HG03108 (cell line): ENCODE measurements around the gene LKAAEAR1.

ENCODE experiments used
- ATAC-seq: cut with Tn5 transposase; IDR thresholded peaks from one replicate; pipeline ENCODE4 v1.9.1; 2021; ENCODE audit warnings: moderate library complexity; ENCODE audit not compliant: unreplicated experiment

The LKAAEAR1 gene

DNA sequence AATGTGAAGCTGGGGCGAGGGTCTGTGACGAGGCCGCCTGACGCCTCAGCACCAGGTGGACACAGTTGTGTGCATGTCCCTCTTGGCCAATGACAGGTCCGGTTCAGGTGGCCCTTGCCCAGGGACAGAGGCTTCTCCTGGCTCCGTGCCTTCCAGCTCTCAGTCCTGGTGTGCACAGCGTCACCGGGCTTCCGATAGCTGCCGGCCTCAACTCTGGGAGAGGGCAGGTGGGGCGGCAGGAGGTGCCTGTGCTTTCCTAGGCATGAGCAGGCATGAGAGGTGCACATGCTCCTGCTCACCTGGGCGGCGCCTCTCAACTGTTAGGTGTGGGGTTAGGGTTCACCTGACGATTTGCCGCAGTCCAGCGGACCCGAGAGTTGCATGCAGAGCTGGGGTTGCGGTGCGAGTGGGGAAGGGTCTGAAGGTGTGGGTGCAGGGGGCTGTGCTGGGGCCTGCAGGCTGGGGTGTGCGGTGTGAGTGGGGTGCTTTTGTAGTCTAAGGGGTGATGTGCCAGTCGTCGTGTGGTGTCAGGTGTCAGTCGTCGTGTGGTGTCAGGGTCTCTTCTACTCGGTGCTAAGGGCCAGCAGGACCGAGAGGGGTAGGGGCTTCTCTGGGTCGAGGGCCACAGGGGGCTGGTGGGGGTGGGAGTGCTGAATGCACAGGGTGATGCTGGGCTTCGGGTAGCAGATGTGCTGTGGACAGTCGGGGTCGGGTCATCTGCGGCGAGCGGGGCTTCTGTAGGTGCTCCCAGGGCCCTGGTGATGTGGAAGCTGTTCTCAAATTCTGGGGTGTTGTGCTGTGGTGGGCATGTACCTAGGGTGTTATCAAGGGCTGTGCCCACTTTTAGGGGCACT, 31.0 kb downstream of the LKAAEAR1 start:
- ATAC-seq, result no peak

- ATAC-seq, result no peak
These were observed 31.9 kb downstream of the LKAAEAR1 start for GRCh38 chr20:64052326-64052722.

GRCh38 chr20:64051561-64052325, 32.5 kb downstream of the LKAAEAR1 start:
- ATAC-seq, result no peak

- ATAC-seq, result no peak
These were observed 33.2 kb downstream of the LKAAEAR1 start for GRCh38 chr20:64051033-64051452.

GRCh38 chr20:64050261-64051032, 33.8 kb downstream of the LKAAEAR1 start:
- ATAC-seq, result no peak

- ATAC-seq, result no peak
These were observed 34.3 kb downstream of the LKAAEAR1 start for GRCh38 chr20:64049878-64050260.

DNA sequence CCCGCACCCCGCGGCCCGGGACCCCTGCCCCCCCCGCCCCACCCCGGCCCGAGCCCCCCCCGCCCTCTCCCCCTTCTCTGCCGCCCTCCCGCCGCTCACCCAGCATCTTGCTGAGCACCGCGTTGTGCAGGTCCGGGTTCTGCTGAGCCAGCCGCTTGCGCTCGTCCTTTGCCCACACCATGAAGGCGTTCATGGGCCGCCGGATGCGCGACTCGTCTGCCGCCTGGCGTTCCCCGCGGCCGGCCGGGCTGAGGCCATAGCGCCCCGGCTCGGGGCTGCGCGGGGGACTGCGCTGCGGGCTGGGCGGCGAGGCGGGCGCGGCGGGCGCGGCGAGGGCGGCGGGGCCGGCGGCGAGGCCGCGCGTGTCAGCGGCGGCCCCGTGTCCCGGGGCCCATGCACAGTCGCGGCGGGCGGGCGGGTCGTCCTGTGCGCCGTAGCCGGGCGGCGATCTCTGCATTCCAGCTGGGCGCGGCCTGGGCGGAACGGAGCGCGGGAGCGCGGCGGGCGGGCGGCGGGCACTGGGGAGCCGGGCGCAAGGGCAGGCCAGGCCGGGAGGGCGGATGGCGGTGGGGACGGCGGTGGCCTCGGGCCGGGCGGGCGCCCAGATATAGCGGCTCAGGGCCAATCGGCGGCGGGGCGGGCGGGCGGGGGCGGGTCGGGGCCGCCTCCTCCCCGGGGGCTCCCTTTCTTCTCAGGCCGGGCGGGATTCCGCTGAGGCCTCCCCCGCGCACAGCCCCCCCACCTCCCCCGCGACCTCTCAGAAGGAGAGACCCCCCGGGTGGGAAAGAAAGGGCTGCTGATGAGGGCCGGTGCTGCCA, 34.9 kb downstream of the LKAAEAR1 start, which contains the start of gene SOX18:
Gene SOX18 (minus strand): TSS at position 580 of the 818 bp plus-strand sequence. CDS start 123 bp downstream, at position 457.
- ATAC-seq, result no peak

GRCh38 chr20:64048402-64049044, 35.7 kb downstream of the LKAAEAR1 start:
- ATAC-seq, result no peak

- no peak for ATAC-seq
These were observed 36.2 kb downstream of the LKAAEAR1 start for GRCh38 chr20:64047968-64048401.

DNA sequence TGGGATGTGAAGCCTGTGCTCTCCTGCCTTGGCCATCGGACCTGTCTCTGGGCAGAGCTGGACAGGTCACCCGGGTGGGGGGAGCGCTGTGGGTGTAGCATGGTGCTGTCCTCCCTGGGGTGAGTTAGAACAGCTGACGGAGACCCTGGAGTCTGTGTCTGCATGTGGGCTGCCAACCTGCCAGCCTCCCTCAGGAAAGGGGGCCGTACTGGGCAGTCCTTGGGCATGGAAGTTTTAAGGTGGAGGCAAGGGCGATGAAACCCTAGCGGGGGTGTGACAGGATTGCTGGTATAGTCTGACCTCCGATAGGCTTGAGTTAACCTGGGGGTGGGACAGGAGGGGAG, 37.2 kb downstream of the LKAAEAR1 start:
- no peak for ATAC-seq

- no peak for ATAC-seq
These were observed 38.7 kb downstream of the LKAAEAR1 start for GRCh38 chr20:64045346-64046011.

GRCh38 chr20:64044484-64045247, 39.5 kb downstream of the LKAAEAR1 start:
- no peak for ATAC-seq

DNA sequence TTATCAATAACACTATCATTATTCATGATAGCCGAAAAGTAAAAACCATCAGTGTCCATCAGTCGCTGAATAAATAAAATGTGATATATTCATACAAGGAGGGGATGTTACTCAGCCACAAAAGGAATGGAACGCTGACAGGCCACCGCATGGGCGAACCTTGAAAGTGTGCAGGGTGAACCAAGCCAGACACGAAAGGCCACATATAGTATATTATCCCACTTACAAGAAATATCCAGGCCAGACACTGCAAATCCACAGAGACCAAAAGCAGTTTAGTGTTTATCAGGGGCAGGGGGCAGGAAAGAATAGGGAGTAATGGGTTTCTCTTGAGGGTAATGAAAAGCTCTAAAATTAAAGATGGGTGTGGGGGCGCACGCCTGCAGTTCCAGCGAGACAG, 40.4 kb downstream of the LKAAEAR1 start:
- ATAC-seq, result no peak

DNA sequence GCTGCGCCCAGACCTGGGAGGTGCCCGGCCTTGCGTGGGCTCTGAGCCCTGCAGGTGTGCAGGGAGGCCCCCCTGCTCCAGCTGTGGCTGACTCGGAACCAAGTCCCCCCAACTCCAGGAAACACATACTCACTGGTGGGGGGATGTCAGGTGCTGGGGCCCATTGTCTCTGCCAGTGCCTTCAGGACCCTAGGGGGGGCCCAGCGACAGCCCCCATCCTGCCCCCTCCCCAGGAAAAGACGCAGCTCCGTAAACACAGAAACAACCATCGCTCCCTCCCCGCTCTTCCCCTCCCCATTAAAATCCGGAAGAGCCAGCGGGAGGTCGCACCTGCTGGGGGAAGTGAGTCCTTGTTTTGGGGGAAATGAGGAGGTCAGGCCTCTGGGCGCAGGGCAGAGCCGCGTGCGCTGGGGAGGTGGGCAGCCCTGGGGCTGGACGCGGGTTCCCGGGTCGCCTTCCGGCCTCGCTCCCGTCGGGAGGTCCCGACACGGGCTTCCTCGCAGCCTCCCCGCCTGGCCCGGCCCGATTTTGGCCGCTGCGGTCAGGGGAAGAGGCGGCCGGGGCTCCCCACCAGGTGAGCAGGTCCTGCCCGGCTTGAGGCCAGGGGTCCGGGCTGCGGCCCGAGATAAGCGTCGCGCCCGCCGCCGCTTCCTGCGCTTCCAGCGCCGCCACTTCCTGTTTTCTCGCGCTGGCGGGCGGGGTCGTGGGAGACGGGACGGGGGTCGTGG, 42.0 kb downstream of the LKAAEAR1 start:
- no peak for ATAC-seq

- ATAC-seq, result no peak
These were observed 42.5 kb downstream of the LKAAEAR1 start for GRCh38 chr20:64041781-64042053.

GRCh38 chr20:64041040-64041780, 43.0 kb downstream of the LKAAEAR1 start:
- no peak for ATAC-seq

GRCh38 chr20:64040231-64041039, 43.8 kb downstream of the LKAAEAR1 start:
- no peak for ATAC-seq
